ENCODE data around the gene IKZF3.

DNA sequence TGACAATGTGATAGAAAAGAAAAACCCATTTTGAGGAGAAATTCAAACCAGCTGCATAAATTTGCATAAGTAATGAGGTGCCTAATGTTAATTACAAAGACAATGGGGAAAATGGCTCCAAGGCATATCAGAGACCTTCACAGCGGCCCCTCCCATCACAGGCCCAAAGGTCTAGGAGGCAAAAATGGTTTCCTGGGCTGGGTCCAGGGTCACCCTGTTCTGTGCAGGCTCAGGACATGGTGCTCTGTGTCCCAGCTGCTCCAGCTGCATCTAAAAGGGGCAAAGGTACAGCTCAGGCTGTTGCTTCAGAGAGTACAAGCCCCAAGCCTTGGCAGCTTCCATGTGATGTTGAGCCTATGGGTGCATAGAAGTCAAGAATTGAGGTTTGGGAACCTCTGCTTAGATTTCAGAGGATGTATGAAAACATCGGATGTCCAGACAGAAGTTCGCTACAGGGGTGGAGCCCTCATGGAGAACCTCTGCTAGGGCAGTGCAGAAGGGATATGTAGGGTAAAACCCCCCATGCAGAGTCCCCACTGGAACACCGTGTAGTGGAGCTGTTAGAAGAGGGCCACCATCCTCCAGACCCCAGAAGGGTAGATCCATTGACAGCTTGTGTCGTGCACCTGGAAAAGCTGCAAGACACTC, 40.6 kb downstream of the IKZF3 start:
- TF ChIP-seq POLR2A (IDR thresholded peaks at IDR 0.05; ENCODE audit: low read depth, low read length) (no peak), TAF1 (IDR thresholded peaks at IDR 0.05; ENCODE audit: borderline replicate concordance, low read depth, low read length) (no peak)
